Measurements from ENCODE around the gene FNDC3B.

The FNDC3B gene

DNA sequence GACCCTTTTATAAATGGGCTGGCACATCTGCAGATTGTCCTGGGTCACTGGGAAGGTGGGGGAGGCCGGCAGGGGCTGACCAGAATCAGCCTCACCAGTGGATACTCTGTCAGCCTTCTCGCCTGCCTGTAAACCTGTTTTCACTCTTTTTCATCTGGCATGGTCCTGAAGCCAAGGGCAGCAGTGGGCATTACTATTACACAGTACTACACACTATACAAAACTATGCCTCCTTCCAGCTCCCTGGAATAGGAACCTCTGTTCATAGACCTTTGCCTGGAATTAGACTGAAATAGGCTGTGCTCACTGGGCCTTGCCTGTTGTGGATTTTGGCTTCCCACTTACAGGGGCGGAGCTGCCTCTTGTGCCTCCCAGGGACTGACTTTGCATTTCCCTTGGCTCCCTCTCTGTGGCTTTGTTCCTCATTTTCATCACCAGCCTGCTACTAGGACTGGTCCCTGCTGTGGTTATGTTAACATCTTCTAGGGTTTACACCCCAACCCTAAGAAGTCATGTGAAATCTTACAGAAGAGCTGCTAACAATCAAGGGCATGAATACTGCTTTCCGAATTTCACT, 120.7 kb downstream of the FNDC3B start:
- TF ChIP-seq, protein P1, sequence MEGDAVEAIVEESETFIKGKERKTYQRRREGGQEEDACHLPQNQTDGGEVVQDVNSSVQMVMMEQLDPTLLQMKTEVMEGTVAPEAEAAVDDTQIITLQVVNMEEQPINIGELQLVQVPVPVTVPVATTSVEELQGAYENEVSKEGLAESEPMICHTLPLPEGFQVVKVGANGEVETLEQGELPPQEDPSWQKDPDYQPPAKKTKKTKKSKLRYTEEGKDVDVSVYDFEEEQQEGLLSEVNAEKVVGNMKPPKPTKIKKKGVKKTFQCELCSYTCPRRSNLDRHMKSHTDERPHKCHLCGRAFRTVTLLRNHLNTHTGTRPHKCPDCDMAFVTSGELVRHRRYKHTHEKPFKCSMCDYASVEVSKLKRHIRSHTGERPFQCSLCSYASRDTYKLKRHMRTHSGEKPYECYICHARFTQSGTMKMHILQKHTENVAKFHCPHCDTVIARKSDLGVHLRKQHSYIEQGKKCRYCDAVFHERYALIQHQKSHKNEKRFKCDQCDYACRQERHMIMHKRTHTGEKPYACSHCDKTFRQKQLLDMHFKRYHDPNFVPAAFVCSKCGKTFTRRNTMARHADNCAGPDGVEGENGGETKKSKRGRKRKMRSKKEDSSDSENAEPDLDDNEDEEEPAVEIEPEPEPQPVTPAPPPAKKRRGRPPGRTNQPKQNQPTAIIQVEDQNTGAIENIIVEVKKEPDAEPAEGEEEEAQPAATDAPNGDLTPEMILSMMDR (IDR thresholded peaks at IDR 0.05; ENCODE audit: extremely low read depth, missing control alignments) = no peak
- DNase-seq (ENCODE audit: low spot score) = no peak

GRCh38 chr3:172161133-172161789, 121.9 kb downstream of the FNDC3B start:
- no peak for DNase-seq (ENCODE audit: low spot score)
- TF ChIP-seq, protein P1 (IDR thresholded peaks at IDR 0.05; ENCODE audit: extremely low read depth, missing control alignments) = no peak

GRCh38 chr3:172161959-172162358, 122.6 kb downstream of the FNDC3B start:
- TF ChIP-seq, protein P1 (IDR thresholded peaks at IDR 0.05; ENCODE audit: extremely low read depth, missing control alignments) = no peak
- no peak for DNase-seq (ENCODE audit: low spot score)

- TF ChIP-seq, protein P1 (IDR thresholded peaks at IDR 0.05; ENCODE audit: extremely low read depth, missing control alignments) = no peak
- DNase-seq (ENCODE audit: low spot score) = no peak
Observed at GRCh38 chr3:172163320-172163719, 123.9 kb downstream of the FNDC3B start.

GRCh38 chr3:172164620-172165362, 125.4 kb downstream of the FNDC3B start:
- TF ChIP-seq, protein P1 (IDR thresholded peaks at IDR 0.05; ENCODE audit: extremely low read depth, missing control alignments) = no peak
- no peak for DNase-seq (ENCODE audit: low spot score)

GRCh38 chr3:172166261-172166660, 126.9 kb downstream of the FNDC3B start:
- no peak for DNase-seq (ENCODE audit: low spot score)
- TF ChIP-seq, protein P1 (IDR thresholded peaks at IDR 0.05; ENCODE audit: extremely low read depth, missing control alignments) = no peak

DNA sequence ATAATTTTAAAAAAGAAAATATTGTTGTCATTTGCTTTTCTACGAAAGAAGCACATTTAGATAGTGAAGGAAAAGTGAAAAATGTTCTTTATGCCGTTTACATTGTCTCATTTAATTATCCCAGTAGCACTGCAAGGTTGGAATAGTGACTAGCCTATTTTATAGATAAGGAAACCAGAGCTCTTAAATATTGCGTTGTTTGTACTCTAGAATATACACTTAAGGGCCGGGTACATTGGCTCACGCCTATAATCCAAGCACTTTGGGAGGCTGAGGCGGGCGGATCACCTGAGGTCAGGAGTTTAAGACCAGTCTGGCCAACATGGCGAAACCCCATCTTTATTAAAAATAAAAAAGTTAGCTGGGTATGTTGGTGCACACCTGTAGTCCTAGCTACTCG, 127.5 kb downstream of the FNDC3B start:
- TF ChIP-seq, protein P1 (IDR thresholded peaks at IDR 0.05; ENCODE audit: extremely low read depth, missing control alignments) = no peak
- no peak for DNase-seq (ENCODE audit: low spot score)

Measured in GM20000 (cell line).